HepG2 (cell line): ENCODE results near the gene ABL2. TPM values are rescaled to one million over a fixed set of nuclear protein-coding genes. Genes with fewer than 3 reads are reported as not detected.

Experiments used
- FOSL1 ChIP-seq: sonication (generic); formaldehyde crosslinking; IDR thresholded peaks from 2 replicates; pipeline ENCODE4 v1.9.0; 2021; ENCODE audit warnings: missing genetic modification reagents, borderline replicate concordance
- JDP2 ChIP-seq: sonication (generic); formaldehyde crosslinking; IDR thresholded peaks from 2 replicates; pipeline ENCODE4 v1.8.1; 2022; ENCODE audit warnings: missing genetic modification reagents, borderline replicate concordance
- KAT7 ChIP-seq: IDR thresholded peaks from 2 replicates; pipeline ENCODE4 v1.6.1; 2018; ENCODE audit warnings: borderline replicate concordance, missing compliant biosample characterization
- KDM5B ChIP-seq: sonication (generic); formaldehyde crosslinking; IDR thresholded peaks from 2 replicates; pipeline ENCODE4 v1.4.0; 2020; ENCODE audit warnings: missing genetic modification reagents, mild to moderate bottlenecking, borderline replicate concordance
- LCORL ChIP-seq, 2 experiments: fragments of 450-650 bp in 1 of 2; sonication (generic) in 1 of 2; formaldehyde crosslinking in 1 of 2; IDR thresholded peaks; 2 replicates each; pipeline versions ENCODE4 v1.5.0 to v1.6.1; 2017 to 2020; ENCODE audit warnings: antibody characterized with exemption in 1 of 2, missing genetic modification reagents in 1 of 2
- MLXIP ChIP-seq: sonication (generic); formaldehyde crosslinking; IDR thresholded peaks from 2 replicates; pipeline ENCODE4 v1.9.0; 2021; ENCODE audit warnings: missing genetic modification reagents, borderline replicate concordance
- MYC ChIP-seq: sonication (generic); formaldehyde crosslinking; IDR thresholded peaks from 2 replicates; pipeline ENCODE4 v1.9.0; 2021; ENCODE audit warnings: missing genetic modification reagents, borderline replicate concordance
- PATZ1 ChIP-seq: sonication (generic); formaldehyde crosslinking; IDR thresholded peaks from 2 replicates; pipeline ENCODE4 v1.4.0; 2020; ENCODE audit warnings: missing genetic modification reagents
- PPARG ChIP-seq: conservative IDR thresholded peaks from 2 replicates; pipeline ENCODE4 v1.6.1; 2016; ENCODE audit warnings: missing biosample characterization, missing genetic modification reagents
- RBFOX2 ChIP-seq: fragments of 200-400 bp; formaldehyde crosslinking; IDR thresholded peaks from 2 replicates; pipeline ENCODE4 v1.6.1; 2017; ENCODE audit warnings: low read depth, mild to moderate bottlenecking, low read length
- RFX3 ChIP-seq: IDR thresholded peaks from 2 replicates; pipeline ENCODE4 v1.6.1; 2016; ENCODE audit warnings: missing biosample characterization, missing genetic modification reagents
- SALL1 ChIP-seq: sonication (generic); formaldehyde crosslinking; IDR thresholded peaks from 2 replicates; pipeline ENCODE4 v1.8.0; 2022; ENCODE audit warnings: mild to moderate bottlenecking, missing genetic modification reagents
- SOX5 ChIP-seq: IDR thresholded peaks from 2 replicates; pipeline ENCODE4 v1.6.1; 2016; ENCODE audit warnings: borderline replicate concordance
- TGIF2 ChIP-seq: IDR thresholded peaks from 2 replicates; pipeline ENCODE4 v1.6.1; 2016; ENCODE audit warnings: control low read depth, missing compliant biosample characterization
- ZNF790 ChIP-seq: sonication (generic); formaldehyde crosslinking; IDR thresholded peaks from 2 replicates; pipeline ENCODE4 v1.8.0; 2022; ENCODE audit warnings: missing genetic modification reagents, mild to moderate bottlenecking, borderline replicate concordance
- ZNF841 ChIP-seq: sonication (generic); formaldehyde crosslinking; IDR thresholded peaks from 2 replicates; pipeline ENCODE4 v1.8.1; 2023; ENCODE audit warnings: missing genetic modification reagents, borderline replicate concordance
- ZSCAN21 ChIP-seq: sonication (generic); formaldehyde crosslinking; IDR thresholded peaks from 2 replicates; pipeline ENCODE4 v1.8.0; 2022; ENCODE audit warnings: mild to moderate bottlenecking, missing genetic modification reagents, moderate library complexity, borderline replicate concordance
- polyA plus RNA-seq, 8 experiments: library from polyadenylated mRNA; depleted of rRNA in 3 of 8; stranded (reverse) in 7 of 8; unstranded in 1 of 8; fragments of >200 nt; fragmentation: Illumina TruSeq in 4 of 8; extraction: Trizol in 4 of 8; gene quantifications; 2 replicates each; pipeline versions ENCODE4 v1.2.1 to v1.2.3, GENCODE V29; 2011 to 2016; ENCODE audit warnings: low read depth in 4 of 8, missing spikeins in 1 of 8, mixed read lengths in 1 of 8; ENCODE audit not compliant: insufficient read depth in 1 of 8
- total RNA-seq, 5 experiments: library from RNA; depleted of rRNA; stranded (reverse); fragments of >200 nt; fragmentation: Illumina TruSeq; extraction: Trizol; gene quantifications; 2 replicates each; pipeline ENCODE4 v1.2.3, GENCODE V29; 2016; ENCODE audit warnings: low read depth in 1 of 5
- TF ChIP-seq, protein P1 (sequence below): sonication (generic); formaldehyde crosslinking; IDR thresholded peaks from 2 replicates; pipeline ENCODE4 v1.4.0; 2020; ENCODE audit warnings: missing genetic modification reagents
- TF ChIP-seq, protein P2 (sequence below): sonication (generic); formaldehyde crosslinking; IDR thresholded peaks from 2 replicates; pipeline ENCODE4 v1.8.1; 2023; ENCODE audit warnings: mild to moderate bottlenecking, missing genetic modification reagents, borderline replicate concordance
- TF ChIP-seq, protein P3 (sequence below): sonication (generic); formaldehyde crosslinking; IDR thresholded peaks from 2 replicates; pipeline ENCODE4 v1.4.0; 2020; ENCODE audit warnings: missing genetic modification reagents, mild to moderate bottlenecking, borderline replicate concordance

The ABL2 gene
- total and polyA plus RNA-seq, 2 of the 13 experiments (the other 11 are each of a cell fraction or from before 2014, with no cell fraction given): 5.8 to 6.0 TPM

- TF ChIP-seq MLXIP (CRISPR knock-in tag): no peak
- TF ChIP-seq RFX3 (CRISPR knock-in tag): no peak
- peak; percentile 39; the same call in 1 of the 2 replicates for TF ChIP-seq PATZ1 (CRISPR knock-in tag)
- TF ChIP-seq LCORL (IDR thresholded peaks at IDR 0.05): no peak
- TF ChIP-seq LCORL (CRISPR knock-in tag; IDR thresholded peaks at IDR 0.05): peak; percentile 24; the same call in 1 of the 2 replicates
- peak; percentile 62 for TF ChIP-seq SALL1 (CRISPR knock-in tag)
- TF ChIP-seq, protein P1, sequence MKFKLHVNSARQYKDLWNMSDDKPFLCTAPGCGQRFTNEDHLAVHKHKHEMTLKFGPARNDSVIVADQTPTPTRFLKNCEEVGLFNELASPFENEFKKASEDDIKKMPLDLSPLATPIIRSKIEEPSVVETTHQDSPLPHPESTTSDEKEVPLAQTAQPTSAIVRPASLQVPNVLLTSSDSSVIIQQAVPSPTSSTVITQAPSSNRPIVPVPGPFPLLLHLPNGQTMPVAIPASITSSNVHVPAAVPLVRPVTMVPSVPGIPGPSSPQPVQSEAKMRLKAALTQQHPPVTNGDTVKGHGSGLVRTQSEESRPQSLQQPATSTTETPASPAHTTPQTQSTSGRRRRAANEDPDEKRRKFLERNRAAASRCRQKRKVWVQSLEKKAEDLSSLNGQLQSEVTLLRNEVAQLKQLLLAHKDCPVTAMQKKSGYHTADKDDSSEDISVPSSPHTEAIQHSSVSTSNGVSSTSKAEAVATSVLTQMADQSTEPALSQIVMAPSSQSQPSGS (CRISPR knock-in tag): no peak
- TF ChIP-seq, protein P2, sequence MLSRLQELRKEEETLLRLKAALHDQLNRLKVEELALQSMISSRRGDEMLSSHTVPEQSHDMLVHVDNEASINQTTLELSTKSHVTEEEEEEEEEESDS (CRISPR knock-in tag): 0 out of 2 replicates have a peak, but pooled peaks have one; percentile 20
- TF ChIP-seq KDM5B (CRISPR knock-in tag): peak; percentile 67; the same call in 1 of the 2 replicates
- TF ChIP-seq TGIF2 (CRISPR knock-in tag): peak; percentile 93
- no peak for TF ChIP-seq PPARG (CRISPR knock-in tag)
- no peak for TF ChIP-seq FOSL1 (CRISPR knock-in tag)
- peak; percentile 75 for TF ChIP-seq RBFOX2
- no peak for TF ChIP-seq SOX5
- peak; percentile 28; the same call in 1 of the 2 replicates for TF ChIP-seq KAT7
- TF ChIP-seq, protein P3, sequence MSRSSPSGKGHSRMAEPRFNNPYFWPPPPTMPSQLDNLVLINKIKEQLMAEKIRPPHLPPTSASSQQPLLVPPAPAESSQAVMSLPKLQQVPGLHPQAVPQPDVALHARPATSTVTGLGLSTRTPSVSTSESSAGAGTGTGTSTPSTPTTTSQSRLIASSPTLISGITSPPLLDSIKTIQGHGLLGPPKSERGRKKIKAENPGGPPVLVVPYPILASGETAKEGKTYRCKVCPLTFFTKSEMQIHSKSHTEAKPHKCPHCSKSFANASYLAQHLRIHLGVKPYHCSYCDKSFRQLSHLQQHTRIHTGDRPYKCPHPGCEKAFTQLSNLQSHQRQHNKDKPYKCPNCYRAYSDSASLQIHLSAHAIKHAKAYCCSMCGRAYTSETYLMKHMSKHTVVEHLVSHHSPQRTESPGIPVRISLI (CRISPR knock-in tag): no peak
- TF ChIP-seq ZNF841 (CRISPR knock-in tag): no peak
- no peak for TF ChIP-seq ZNF790
- no peak for TF ChIP-seq JDP2
- 0 out of 2 replicates have a peak, but pooled peaks have one; percentile 52 for TF ChIP-seq ZSCAN21 (CRISPR knock-in tag)
- peak; percentile 61; the same call in 1 of the 2 replicates for TF ChIP-seq MYC (CRISPR knock-in tag)
Measured at GRCh38 chr1:179229214-179230140, at the start of gene ABL2 (continued).
